Occipital lobe (tissue), 2 donors: ENCODE data around the gene FMO4. TPM values are rescaled to one million over a fixed set of nuclear protein-coding genes. Genes with fewer than 3 reads are reported as not detected.
"Not testable (repeated sequence)": the region's sequence is repeated elsewhere in the genome, so short reads cannot be mapped to it uniquely, and the experiment has no call there.

Experiments used
- DNase-seq: peaks from one replicate; lab custom pipeline; 2025; lab: John Stamatoyannopoulos, UW
- total RNA-seq: library from RNA; depleted of rRNA; stranded (reverse); fragments of >200 nt; gene quantifications from one replicate; pipeline ENCODE4 v1.2.3, GENCODE V29; 2014

Gene FMO4
- 1.9 TPM for total RNA-seq

- peak; percentile 73 for DNase-seq
These were observed at the start of gene FMO4 for GRCh38 chr1:171313835-171314320. Gene FMO4 (plus strand): TSS chr1:171314183. CDS start chr1:171319826, 5,643 bp downstream.

- no peak for DNase-seq
These were observed 48.3 kb upstream of the FMO4 start for GRCh38 chr1:171265686-171266085.

- no peak for DNase-seq
These were observed 47.1 kb upstream of the FMO4 start for GRCh38 chr1:171266930-171267329.

GRCh38 chr1:171267391-171267790 lies 46.6 kb upstream of the FMO4 start:
- DNase-seq: no peak

GRCh38 chr1:171270806-171271205 lies 43.2 kb upstream of the FMO4 start:
- no peak for DNase-seq

GRCh38 chr1:171277534-171277933 lies 36.4 kb upstream of the FMO4 start:
- DNase-seq: no peak

- no peak for DNase-seq
These were observed 34.7 kb upstream of the FMO4 start for GRCh38 chr1:171279234-171279633.

- no peak for DNase-seq
These were observed 34.3 kb upstream of the FMO4 start for GRCh38 chr1:171279678-171280077.

- DNase-seq: no peak
These were observed 33.4 kb upstream of the FMO4 start for GRCh38 chr1:171280599-171280998.

GRCh38 chr1:171286032-171286705 lies 27.8 kb upstream of the FMO4 start:
- no peak for DNase-seq

- no peak for DNase-seq
These were observed 23.4 kb upstream of the FMO4 start for GRCh38 chr1:171290621-171291020.

GRCh38 chr1:171292799-171293198 lies 21.2 kb upstream of the FMO4 start:
- no peak for DNase-seq

GRCh38 chr1:171295383-171295782 lies 18.6 kb upstream of the FMO4 start:
- not testable (repeated sequence) for DNase-seq

- no peak for DNase-seq
These were observed 18.2 kb upstream of the FMO4 start for GRCh38 chr1:171295821-171296220.

- no peak for DNase-seq
These were observed 17.1 kb upstream of the FMO4 start for GRCh38 chr1:171296897-171297296.

GRCh38 chr1:171298696-171299095 lies 15.3 kb upstream of the FMO4 start:
- DNase-seq: no peak

GRCh38 chr1:171299342-171299741 lies 14.6 kb upstream of the FMO4 start:
- no peak for DNase-seq

GRCh38 chr1:171300401-171300800 lies 13.6 kb upstream of the FMO4 start:
- DNase-seq: no peak

- no peak for DNase-seq
These were observed 3.3 kb upstream of the FMO4 start for GRCh38 chr1:171310661-171311087.

- DNase-seq: no peak
These were observed 2.0 kb upstream of the FMO4 start for GRCh38 chr1:171311771-171312558.

- no peak for DNase-seq
These were observed 606 bp upstream of the FMO4 start for GRCh38 chr1:171313319-171313834.

GRCh38 chr1:171329251-171329650 lies 15.3 kb downstream of the FMO4 start:
- no peak for DNase-seq
